C4-2B (cell line): Measurements from ENCODE around the gene TMEM139.

Source experiments
- H3K27ac ChIP-seq: fragments of 450-650 bp; 2 replicates; pipeline ENCODE4 v1.5.1; 2017
- ZFX ChIP-seq: fragments of 450-650 bp; IDR thresholded peaks from 2 replicates; pipeline ENCODE4 v1.6.1; 2017
- TF ChIP-seq, protein P1 (sequence below): fragments of 450-650 bp; conservative IDR thresholded peaks from 2 replicates; pipeline ENCODE4 v1.5.1; 2017; ENCODE audit warnings: mild to moderate bottlenecking

The TMEM139 gene

DNA sequence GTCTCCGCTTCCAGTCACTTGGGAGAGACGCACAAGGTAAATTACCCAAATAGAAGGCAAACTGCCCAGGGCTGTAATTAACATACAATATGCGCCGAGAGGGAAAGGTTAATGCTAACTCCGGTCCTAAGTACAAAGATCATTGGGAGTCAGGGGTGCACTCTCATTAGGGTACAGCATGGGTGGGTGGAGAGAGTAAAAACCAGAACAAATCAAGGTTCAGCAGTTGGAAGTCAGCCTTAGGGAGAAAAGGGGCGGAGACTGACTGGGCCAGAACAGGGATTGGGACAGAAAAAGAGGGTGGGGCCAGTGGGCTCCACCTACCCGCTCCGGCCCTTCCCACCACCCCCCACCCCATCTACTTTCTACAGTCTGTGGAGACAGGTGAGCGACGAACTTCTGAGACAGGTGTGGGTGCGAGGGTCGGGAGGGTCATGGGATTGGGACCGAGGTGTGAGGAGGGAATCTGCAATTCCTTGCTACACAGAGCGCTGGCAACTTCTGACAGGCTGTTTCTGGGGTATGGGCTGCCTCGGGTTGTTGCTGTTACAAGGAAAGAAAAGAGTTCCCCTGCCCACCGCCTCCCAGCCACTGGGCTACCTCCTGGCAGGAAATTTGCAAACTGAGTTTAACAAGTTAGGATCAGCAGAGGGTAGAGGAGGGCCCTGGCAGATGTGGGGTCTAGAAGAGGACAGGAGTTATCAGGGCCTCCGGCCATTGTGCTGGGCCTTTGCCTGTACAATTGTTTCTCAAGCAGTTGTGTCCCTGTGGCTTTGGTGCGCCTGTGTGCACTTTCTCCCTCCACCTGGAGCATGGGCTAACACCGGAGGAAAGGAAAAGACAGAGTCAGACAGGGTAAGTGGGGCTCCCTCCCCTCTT is at the start of gene TMEM139:
Gene TMEM139, plus strand, starts transcription at position 368 of the 879 bp plus-strand sequence. CDS start 1,000 bp downstream, outside the sequence.
- no peak within 1 kb of the TSS for H3K27ac ChIP-seq
- TF ChIP-seq, protein P1, sequence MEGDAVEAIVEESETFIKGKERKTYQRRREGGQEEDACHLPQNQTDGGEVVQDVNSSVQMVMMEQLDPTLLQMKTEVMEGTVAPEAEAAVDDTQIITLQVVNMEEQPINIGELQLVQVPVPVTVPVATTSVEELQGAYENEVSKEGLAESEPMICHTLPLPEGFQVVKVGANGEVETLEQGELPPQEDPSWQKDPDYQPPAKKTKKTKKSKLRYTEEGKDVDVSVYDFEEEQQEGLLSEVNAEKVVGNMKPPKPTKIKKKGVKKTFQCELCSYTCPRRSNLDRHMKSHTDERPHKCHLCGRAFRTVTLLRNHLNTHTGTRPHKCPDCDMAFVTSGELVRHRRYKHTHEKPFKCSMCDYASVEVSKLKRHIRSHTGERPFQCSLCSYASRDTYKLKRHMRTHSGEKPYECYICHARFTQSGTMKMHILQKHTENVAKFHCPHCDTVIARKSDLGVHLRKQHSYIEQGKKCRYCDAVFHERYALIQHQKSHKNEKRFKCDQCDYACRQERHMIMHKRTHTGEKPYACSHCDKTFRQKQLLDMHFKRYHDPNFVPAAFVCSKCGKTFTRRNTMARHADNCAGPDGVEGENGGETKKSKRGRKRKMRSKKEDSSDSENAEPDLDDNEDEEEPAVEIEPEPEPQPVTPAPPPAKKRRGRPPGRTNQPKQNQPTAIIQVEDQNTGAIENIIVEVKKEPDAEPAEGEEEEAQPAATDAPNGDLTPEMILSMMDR = no peak
- no peak for TF ChIP-seq ZFX

DNA sequence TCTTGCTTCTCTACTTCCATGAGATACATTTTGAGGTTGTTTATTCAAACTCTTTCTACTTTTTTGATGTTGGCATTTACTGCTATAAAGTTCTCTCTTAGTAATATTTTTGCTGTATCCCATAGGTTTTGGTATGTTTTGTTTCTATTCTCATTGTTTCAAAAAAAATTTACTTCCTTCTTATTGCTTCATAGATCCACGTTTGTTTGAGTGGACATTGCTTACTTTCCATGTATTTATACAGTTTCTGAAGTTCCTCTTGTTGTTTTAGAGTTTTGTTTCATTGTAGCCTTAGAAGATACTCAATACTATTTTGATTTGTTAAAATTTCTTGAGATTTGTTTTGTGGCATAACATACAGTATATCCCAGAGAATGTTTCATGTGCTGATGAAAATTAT is 49.2 kb upstream of the TMEM139 start:
- no peak for TF ChIP-seq ZFX
- TF ChIP-seq, protein P1 = no peak
- no peak overlapping the region for H3K27ac ChIP-seq

DNA sequence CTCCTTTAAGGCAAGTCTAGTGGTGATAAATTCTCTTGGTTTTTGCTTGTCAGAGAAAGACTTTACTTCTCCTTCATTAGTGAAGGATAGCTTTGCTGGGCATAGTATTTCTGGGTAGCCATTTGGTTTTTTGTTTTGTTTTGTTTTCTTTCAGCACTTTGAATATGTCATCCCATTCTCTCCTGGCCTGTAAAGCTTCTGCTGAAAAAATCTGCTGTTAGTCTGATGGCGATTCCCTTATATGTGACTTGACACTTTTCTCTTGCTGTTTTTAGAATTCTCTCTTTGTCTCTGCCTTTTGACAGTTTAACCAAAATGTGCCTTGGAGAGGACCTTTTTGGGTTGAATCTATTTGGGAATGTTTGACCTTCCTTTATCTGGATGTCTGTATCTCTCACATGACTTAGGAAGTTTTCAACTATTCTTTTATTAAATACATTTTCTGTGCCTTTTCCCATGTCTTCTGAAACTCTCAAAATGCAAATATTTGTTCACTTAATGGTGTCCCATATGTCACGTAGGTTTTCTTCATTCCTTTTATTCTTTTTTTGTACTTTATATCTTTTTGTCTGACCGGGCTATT is 48.3 kb upstream of the TMEM139 start:
- TF ChIP-seq, protein P1 = no peak
- TF ChIP-seq ZFX = no peak
- H3K27ac ChIP-seq = no peak overlapping the region

DNA sequence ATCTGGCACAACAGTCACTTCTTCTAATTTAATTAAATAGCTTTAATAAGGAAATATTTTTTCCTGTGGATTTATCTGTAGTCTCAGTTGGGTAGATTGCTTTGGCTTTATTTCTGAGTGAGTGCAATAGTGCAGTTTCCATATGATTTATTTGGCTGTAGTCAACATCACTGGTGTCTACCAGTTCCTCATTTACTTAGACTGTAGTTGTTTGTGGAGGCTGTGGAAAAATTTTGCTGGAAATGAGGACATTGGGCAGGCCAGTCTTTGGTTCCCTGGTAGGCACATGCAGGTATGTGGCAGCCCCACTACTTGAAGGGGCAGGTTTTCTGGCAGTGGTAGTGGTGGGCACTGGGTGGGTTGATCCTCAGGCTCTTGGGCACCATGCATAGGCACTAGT is 47.4 kb upstream of the TMEM139 start:
- no peak overlapping the region for H3K27ac ChIP-seq
- TF ChIP-seq, protein P1 = no peak
- no peak for TF ChIP-seq ZFX

DNA sequence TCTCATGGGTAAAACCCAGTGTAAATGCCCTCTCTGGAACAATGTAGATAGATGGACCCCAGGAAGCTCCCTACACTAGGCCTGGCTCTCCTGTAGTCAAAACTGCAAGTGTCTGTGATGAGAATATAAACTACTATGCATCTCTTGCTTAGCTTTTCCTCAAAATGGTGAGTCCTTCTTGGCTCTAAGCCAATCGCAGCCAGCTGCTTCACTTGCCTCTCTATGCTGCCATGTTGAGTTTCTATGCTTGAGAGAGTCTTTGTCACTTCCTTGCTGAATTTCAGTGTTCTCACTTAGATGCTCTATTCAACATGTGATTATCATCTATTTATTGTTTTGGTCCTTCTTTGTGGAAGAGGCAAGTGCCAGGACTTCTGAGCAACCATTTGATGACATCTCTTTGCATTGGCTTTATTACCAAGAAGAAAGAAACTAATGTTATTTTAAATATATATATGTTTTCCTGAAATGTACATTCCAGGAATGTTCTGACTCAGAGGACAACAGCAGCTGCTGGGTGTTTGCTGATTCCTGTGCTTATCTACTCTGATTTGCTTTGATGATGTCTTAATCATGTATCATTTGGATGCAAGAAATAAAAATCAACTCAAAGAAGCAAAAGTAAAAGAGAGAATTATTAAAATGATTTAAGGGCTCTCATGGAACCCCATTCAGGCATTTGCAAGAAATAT is 46.3 kb upstream of the TMEM139 start:
- no peak overlapping the region for H3K27ac ChIP-seq
- TF ChIP-seq, protein P1 = no peak
- no peak for TF ChIP-seq ZFX

DNA sequence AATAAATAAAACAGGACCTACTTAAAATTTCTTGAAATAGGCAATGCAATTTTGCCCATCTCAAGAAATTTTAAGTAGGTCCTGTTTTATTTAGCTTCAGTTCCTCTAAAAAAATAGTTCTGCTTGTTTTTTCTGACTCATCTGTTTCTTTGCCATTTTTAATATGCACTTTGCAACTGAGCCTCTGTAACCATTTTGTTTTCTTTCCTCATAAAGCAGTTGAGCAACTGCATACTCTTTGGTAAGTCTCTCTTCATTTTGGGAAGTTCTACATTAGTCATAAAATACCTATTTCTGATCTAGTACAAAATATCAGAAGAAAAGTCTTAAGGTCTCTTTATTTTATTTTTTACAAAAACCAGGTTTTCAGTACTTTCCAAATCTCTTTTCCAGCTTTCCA is 44.9 kb upstream of the TMEM139 start:
- TF ChIP-seq, protein P1 = no peak
- no peak for TF ChIP-seq ZFX
- no peak overlapping the region for H3K27ac ChIP-seq
